Keratinocyte (primary cell): ENCODE data around the gene MOB2.

ENCODE experiments used
- CTCF ChIP-seq, 3 experiments: IDR thresholded peaks in 1 of 3; conservative IDR thresholded peaks in 1 of 3; optimal IDR thresholded peaks in 1 of 3; 2 replicates in 2 of 3; 3 replicates in 1 of 3; pipeline versions ENCODE3 to v1.5.1; 2011; ENCODE audit warnings: low read length in 3 of 3, mild to moderate bottlenecking in 3 of 3, moderate library complexity in 2 of 3, control low read depth in 1 of 3, inconsistent platforms in 1 of 3; ENCODE audit not compliant: insufficient read depth in 2 of 3; ENCODE audit errors: extremely low read depth in 1 of 3
- EZH2 ChIP-seq: IDR thresholded peaks from one replicate; pipeline ENCODE4 v1.6.1; 2012; ENCODE audit warnings: inconsistent platforms, mild to moderate bottlenecking, low read length, moderate library complexity

- TF ChIP-seq CTCF (optimal IDR thresholded peaks at IDR 0.05 in 1 of 3, IDR thresholded peaks at IDR 0.05 in 1 of 3, conservative IDR thresholded peaks at IDR 0.05 in 1 of 3; ENCODE audit: extremely low read depth in 1 of 3, insufficient read depth in 2 of 3, low read length in 3 of 3) (no peak), EZH2 (no peak)
Measured at GRCh38 chr11:1526785-1527184, 40.2 kb upstream of the MOB2 start.
